Fibroblast of the aortic adventitia (primary cell): ENCODE data around the gene RGS1. TPM values are rescaled to one million over a fixed set of nuclear protein-coding genes. Genes with fewer than 3 reads are reported as not detected.

ENCODE experiments used
- DNase-seq: peaks from one replicate; pipeline ENCODE4 v3.0.0-alpha.2; 2010; ENCODE audit warnings: low read depth
- H3K4me3 ChIP-seq: 2 replicates; pipeline ENCODE4 v1.5.1; 2011; ENCODE audit warnings: low read depth, mild to moderate bottlenecking, control low read depth, low read length, moderate library complexity
- CTCF ChIP-seq: IDR thresholded peaks from 2 replicates; pipeline ENCODE4 v1.5.1; 2011; ENCODE audit warnings: mild to moderate bottlenecking, low read length, control low read depth, inconsistent platforms; ENCODE audit not compliant: insufficient read depth
- total RNA-seq: library from RNA; depleted of rRNA; stranded (reverse); fragments of >200 nt; gene quantifications from 2 replicates; pipeline ENCODE4 v1.2.3, GENCODE V29; 2012; ENCODE audit warnings: low replicate concordance

Gene RGS1
- total RNA-seq, 1 donor, result not detected

GRCh38 chr1:192587386-192588266 lies 12.1 kb downstream of the RGS1 start:
- no peak for TF ChIP-seq CTCF
- DNase-seq, result peak; percentile 51
- no peak overlapping the region for H3K4me3 ChIP-seq

GRCh38 chr1:192588546-192588945 lies 13.0 kb downstream of the RGS1 start:
- no peak for TF ChIP-seq CTCF
- DNase-seq, result peak; percentile 39
- H3K4me3 ChIP-seq, result no peak overlapping the region

- TF ChIP-seq CTCF, result no peak
- no peak overlapping the region for H3K4me3 ChIP-seq
- DNase-seq, result peak; percentile 32
These were observed 14.2 kb downstream of the RGS1 start for GRCh38 chr1:192589813-192590212.

- no peak overlapping the region for H3K4me3 ChIP-seq
- no peak for TF ChIP-seq CTCF
- DNase-seq, result no peak
These were observed 16.9 kb downstream of the RGS1 start for GRCh38 chr1:192592517-192592916.

DNA sequence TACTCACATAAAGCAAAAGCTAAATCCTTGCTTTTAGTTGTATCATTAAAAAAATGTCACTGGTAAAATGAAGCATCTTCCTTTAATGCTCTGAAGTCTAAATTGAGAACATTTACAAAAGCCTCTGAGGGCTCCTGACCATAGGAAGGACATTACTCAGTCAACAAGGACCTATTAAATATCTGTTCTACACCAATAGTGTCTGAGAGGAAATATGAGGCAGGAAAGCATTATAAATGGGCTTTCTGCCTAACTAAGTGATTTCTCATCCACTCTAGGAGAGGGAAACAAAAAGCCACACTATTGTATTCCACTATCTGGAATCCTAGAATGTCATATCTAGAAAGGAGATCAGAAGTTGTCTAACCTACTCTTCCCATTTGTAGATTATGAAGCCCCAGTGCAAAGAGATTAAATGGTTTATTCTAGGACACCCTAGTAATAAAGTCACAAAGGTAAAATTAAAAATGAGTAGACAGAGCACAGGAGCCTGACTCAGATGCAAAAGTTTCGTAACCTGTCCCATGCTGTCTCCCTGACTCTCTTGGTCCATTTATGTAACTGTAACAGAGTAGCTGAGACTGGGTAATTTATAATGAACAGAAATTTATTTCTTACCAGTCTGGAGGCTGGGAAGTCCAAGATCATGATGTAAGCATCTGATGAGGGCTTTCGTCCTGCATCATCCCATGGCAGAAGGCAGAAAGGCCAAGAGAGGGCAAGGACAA lies 17.6 kb downstream of the RGS1 start:
- peak; percentile 41 for DNase-seq
- no peak overlapping the region for H3K4me3 ChIP-seq
- TF ChIP-seq CTCF, result no peak

DNA sequence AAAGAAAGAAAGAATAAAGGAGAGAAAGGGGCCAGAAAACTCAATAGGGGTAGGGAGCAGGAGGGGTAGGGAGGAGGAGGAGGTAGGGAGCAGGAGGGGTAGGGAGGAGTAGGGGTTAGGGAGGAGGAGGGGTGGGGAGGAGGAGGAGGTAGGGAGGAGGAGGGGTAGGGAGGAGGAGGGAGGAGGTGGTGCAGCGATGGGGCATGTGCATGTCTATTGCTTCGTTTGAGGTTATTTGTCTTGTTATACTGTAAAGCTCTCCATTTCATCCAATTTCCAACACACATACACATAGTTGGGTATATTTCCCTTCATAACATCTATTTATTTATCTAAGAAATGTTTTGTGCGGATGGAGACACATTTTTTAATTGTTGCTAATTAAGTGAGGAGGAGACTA lies 19.7 kb downstream of the RGS1 start:
- H3K4me3 ChIP-seq, result no peak overlapping the region
- TF ChIP-seq CTCF, result no peak

More for the DNA sequence above, 19.7 kb downstream of the RGS1 start:
- DNase-seq, result no peak
